Peyer's patch (tissue), 4 donors: ENCODE results near the gene ANGPTL1.

ENCODE experiments used
- POLR2A ChIP-seq, 2 donors: fragments of 450-650 bp; IDR thresholded peaks; one replicate each; pipeline ENCODE4 v1.5.1; 2017; ENCODE audit warnings: antibody characterized with exemption in 2 of 2, mild to moderate bottlenecking in 2 of 2, moderate library complexity in 2 of 2
- TF ChIP-seq, protein P1 (sequence below), 6 experiments: fragments of 450-650 bp in 4 of 6; fragments of 200-600 bp in 2 of 6; sonication (generic) in 1 of 6; IDR thresholded peaks; one replicate each; pipeline ENCODE4 v1.5.1; 2017 to 2019; ENCODE audit warnings: antibody characterized with exemption in 6 of 6, mild to moderate bottlenecking in 3 of 6, moderate library complexity in 1 of 6

DNA sequence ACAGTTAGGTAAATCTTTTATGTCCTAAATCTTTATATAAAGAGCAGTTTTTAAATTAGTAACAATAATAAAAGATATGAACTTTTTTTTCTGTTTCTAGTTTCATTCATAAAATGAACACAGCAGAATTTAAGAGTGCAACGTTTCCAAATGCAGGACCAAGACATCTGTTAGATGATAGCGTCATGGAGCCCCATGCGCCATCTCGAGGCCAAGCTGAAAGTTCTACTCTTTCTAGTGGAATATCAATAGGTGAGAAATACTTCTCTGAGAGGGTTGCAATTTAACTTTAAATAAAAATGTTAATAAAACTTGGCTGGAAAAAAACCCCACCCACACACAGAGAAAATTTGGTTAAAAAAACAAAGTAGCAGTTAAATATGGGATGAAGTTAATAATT is 15.0 kb upstream of the ANGPTL1 start:
- no peak for TF ChIP-seq POLR2A (IDR thresholded peaks at IDR 0.05)
- TF ChIP-seq, protein P1, sequence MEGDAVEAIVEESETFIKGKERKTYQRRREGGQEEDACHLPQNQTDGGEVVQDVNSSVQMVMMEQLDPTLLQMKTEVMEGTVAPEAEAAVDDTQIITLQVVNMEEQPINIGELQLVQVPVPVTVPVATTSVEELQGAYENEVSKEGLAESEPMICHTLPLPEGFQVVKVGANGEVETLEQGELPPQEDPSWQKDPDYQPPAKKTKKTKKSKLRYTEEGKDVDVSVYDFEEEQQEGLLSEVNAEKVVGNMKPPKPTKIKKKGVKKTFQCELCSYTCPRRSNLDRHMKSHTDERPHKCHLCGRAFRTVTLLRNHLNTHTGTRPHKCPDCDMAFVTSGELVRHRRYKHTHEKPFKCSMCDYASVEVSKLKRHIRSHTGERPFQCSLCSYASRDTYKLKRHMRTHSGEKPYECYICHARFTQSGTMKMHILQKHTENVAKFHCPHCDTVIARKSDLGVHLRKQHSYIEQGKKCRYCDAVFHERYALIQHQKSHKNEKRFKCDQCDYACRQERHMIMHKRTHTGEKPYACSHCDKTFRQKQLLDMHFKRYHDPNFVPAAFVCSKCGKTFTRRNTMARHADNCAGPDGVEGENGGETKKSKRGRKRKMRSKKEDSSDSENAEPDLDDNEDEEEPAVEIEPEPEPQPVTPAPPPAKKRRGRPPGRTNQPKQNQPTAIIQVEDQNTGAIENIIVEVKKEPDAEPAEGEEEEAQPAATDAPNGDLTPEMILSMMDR (IDR thresholded peaks at IDR 0.05): no peak
